Neural cell (in vitro differentiated cells): ENCODE data around the gene TRMT1. TPM values are rescaled to one million over a fixed set of nuclear protein-coding genes. Genes with fewer than 3 reads are reported as not detected.

Experiments used
- H2AFZ ChIP-seq: fragments of 200-600, 300-800 bp; sonication (generic), shearing (Covaris generic); 2 replicates; pipeline ENCODE4 v1.6.0; 2014; ENCODE audit warnings: low read depth, mild to moderate bottlenecking, antibody characterized with exemption, low read length, moderate library complexity
- H3F3A ChIP-seq: fragments of 200-600 bp; shearing (Covaris generic); 2 replicates; pipeline ENCODE4 v1.6.1; 2016; ENCODE audit warnings: mild to moderate bottlenecking, moderate library complexity, mixed read lengths, antibody characterized with exemption, low read length; ENCODE audit not compliant: insufficient read depth, poor library complexity, severe bottlenecking
- H3K27ac ChIP-seq: fragments of 200-600, 300-800 bp; sonication (generic), shearing (Covaris generic); 2 replicates; pipeline ENCODE4 v1.5.1; 2014; ENCODE audit warnings: mild to moderate bottlenecking, low read length, moderate library complexity
- H3K27me3 ChIP-seq: fragments of 300-800, 200-600 bp; sonication (generic), shearing (Covaris generic); 2 replicates; pipeline ENCODE4 v1.6.0; 2014; ENCODE audit warnings: mild to moderate bottlenecking, low read depth, low read length, moderate library complexity; ENCODE audit not compliant: insufficient read depth
- H3K36me3 ChIP-seq: fragments of 300-800, 200-600 bp; sonication (generic), shearing (Covaris generic); 2 replicates; pipeline ENCODE4 v1.5.1; 2014; ENCODE audit warnings: mild to moderate bottlenecking, antibody characterized with exemption, low read length, moderate library complexity; ENCODE audit not compliant: insufficient read depth
- H3K4me2 ChIP-seq: fragments of 300-800, 200-600 bp; sonication (generic), shearing (Covaris generic); 2 replicates; pipeline ENCODE4 v1.6.0; 2014; ENCODE audit warnings: mild to moderate bottlenecking, low read length
- H3K4me3 ChIP-seq: fragments of 300-800, 200-600 bp; sonication (generic), shearing (Covaris generic); 2 replicates; pipeline ENCODE4 v1.5.1; 2014; ENCODE audit warnings: mild to moderate bottlenecking, low read length, moderate library complexity
- H3K79me2 ChIP-seq: fragments of 200-600 bp; shearing (Covaris generic); replicated peaks from 2 replicates; pipeline ENCODE4 v1.6.0; 2014; ENCODE audit warnings: mild to moderate bottlenecking, low read length, moderate library complexity; ENCODE audit not compliant: insufficient read depth
- H3K9ac ChIP-seq: fragments of 300-800, 200-600 bp; sonication (generic), shearing (Covaris generic); 2 replicates; pipeline ENCODE4 v1.6.1; 2016; ENCODE audit warnings: mild to moderate bottlenecking, low read length, mixed read lengths
- H3K9me2 ChIP-seq: fragments of 200-600 bp; shearing (Covaris generic); 2 replicates; pipeline ENCODE4 v1.6.1; 2016; ENCODE audit warnings: mild to moderate bottlenecking, low read length, mixed read lengths; ENCODE audit not compliant: insufficient read depth
- H3K9me3 ChIP-seq: fragments of 200-600, 300-800 bp; sonication (generic), shearing (Covaris generic); 2 replicates; pipeline ENCODE4 v1.6.1; 2016; ENCODE audit warnings: mild to moderate bottlenecking, mixed run types, low read length, moderate library complexity, mixed read lengths
- H4K20me1 ChIP-seq: fragments of 200-600 bp; shearing (Covaris generic); 2 replicates; pipeline ENCODE4 v1.6.1; 2016; ENCODE audit warnings: mild to moderate bottlenecking, mixed run types; ENCODE audit not compliant: insufficient read depth
- EP300 ChIP-seq: fragments of 450-650 bp; conservative IDR thresholded peaks from 2 replicates; pipeline ENCODE4 v1.6.1; 2014; ENCODE audit warnings: antibody characterized with exemption, mild to moderate bottlenecking, moderate library complexity; ENCODE audit not compliant: poor library complexity, severe bottlenecking
- EZH2 ChIP-seq: fragments of 200-600, 300-800 bp; shearing (Covaris generic), sonication (generic); IDR thresholded peaks from 2 replicates; pipeline ENCODE4 v1.6.1; 2014; ENCODE audit warnings: antibody characterized with exemption, low read length, borderline replicate concordance, mild to moderate bottlenecking; ENCODE audit not compliant: insufficient read depth, poor library complexity, severe bottlenecking
- MXI1 ChIP-seq: fragments of 450-650 bp; conservative IDR thresholded peaks from 2 replicates; pipeline ENCODE4 v1.6.1; 2014; ENCODE audit warnings: antibody characterized with exemption, mild to moderate bottlenecking; ENCODE audit not compliant: poor library complexity, severe bottlenecking
- POLR2AphosphoS5 ChIP-seq: IDR thresholded peaks from 2 replicates; pipeline ENCODE4 v1.6.1; 2012
- RAD21 ChIP-seq: fragments of 450-650 bp; conservative IDR thresholded peaks from 2 replicates; pipeline ENCODE4 v1.6.1; 2014; ENCODE audit warnings: antibody characterized with exemption, mild to moderate bottlenecking, moderate library complexity
- SMC3 ChIP-seq: fragments of 450-650 bp; conservative IDR thresholded peaks from 2 replicates; pipeline ENCODE4 v1.6.1; 2014; ENCODE audit warnings: antibody characterized with exemption, mild to moderate bottlenecking, moderate library complexity; ENCODE audit not compliant: poor library complexity
- TAF1 ChIP-seq: IDR thresholded peaks from 2 replicates; pipeline ENCODE4 v1.6.1; 2012; ENCODE audit warnings: low read depth
- polyA plus RNA-seq: library from polyadenylated mRNA; depleted of rRNA; stranded (reverse); fragments of >200 nt; gene quantifications from 2 replicates; pipeline ENCODE4 v1.2.3, GENCODE V29; 2014
- TF ChIP-seq, protein P1 (sequence below): fragments of 450-650 bp; IDR thresholded peaks from 2 replicates; pipeline ENCODE4 v1.5.1; 2014; ENCODE audit warnings: antibody characterized with exemption, mild to moderate bottlenecking, moderate library complexity; ENCODE audit not compliant: poor library complexity, severe bottlenecking
- TF ChIP-seq, protein P2 (sequence below): IDR thresholded peaks from 2 replicates; pipeline ENCODE4 v1.6.1; 2012; ENCODE audit warnings: borderline replicate concordance

TRMT1 gene
- polyA plus RNA-seq, 1 donor from 2014 or later, result 94.4 TPM

DNA sequence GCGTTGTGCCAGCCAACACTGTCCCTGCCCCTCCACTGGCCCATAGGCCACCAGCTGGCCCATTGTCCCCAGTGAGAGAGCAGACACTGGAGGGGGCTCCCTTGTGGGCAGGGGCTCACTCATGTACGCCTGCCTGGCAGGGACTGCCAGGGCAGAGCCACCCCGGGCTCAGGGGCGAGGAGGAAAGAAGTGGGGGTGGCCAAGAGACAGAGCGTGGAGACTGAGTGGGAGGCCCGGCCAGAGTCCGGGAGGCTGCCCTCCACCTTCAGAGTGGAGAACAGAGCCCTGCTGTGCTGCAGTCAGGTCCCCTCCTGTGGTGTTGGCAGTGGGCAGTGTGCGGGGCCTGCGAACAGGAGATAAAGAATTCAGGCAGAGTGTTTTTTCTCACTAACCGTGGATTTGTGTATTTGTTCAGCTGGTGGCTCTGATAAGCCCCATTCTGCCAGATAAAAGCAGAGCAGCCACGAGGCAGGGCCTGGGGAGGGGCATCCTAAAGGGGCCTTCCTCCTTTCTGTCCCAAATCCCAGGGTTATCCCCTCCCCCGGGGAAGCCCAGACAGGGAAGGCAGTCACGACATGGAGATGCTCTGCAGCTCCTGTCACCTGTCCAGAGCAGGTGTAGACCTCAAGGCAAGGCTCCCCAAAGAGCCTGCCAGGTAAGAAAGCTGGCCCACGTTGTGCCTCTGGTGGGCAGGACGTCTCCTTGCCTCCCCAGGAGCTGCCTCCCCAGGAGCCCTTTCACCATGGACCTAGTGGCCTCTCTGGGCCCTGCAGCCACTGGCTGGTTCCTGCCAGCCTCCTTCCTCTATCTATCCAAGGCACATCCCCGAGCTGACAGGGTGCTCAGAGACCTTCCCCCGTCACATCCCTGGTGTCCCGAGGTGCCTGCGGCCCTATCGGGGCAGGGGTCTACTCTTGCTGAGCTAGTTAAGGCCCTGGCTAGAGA, 46.9 kb downstream of the TRMT1 start:
- Histone ChIP-seq H3K79me2 (no peaks in the 10 kb centered on the region), H3K9me2 (no peaks in the 10 kb centered on the region), H3K9me3 (no peaks in the 10 kb centered on the region), H3K4me2 (no peak overlapping the region), H3F3A (no peaks in the 10 kb centered on the region), H2AFZ (no peak overlapping the region), H3K4me3 (no peak overlapping the region), H4K20me1 (no peaks in the 10 kb centered on the region), H3K27ac (no peak overlapping the region), H3K9ac (no peak overlapping the region), H3K27me3 (peaks cover 3% of the 10 kb centered on the region), H3K36me3 (no peaks in the 10 kb centered on the region)
- TF ChIP-seq POLR2AphosphoS5 (no peak), TAF1 (no peak), MXI1 (no peak), SMC3 (no peak), EZH2 (no peak), EP300 (no peak), RAD21 (no peak)
- TF ChIP-seq, protein P1, sequence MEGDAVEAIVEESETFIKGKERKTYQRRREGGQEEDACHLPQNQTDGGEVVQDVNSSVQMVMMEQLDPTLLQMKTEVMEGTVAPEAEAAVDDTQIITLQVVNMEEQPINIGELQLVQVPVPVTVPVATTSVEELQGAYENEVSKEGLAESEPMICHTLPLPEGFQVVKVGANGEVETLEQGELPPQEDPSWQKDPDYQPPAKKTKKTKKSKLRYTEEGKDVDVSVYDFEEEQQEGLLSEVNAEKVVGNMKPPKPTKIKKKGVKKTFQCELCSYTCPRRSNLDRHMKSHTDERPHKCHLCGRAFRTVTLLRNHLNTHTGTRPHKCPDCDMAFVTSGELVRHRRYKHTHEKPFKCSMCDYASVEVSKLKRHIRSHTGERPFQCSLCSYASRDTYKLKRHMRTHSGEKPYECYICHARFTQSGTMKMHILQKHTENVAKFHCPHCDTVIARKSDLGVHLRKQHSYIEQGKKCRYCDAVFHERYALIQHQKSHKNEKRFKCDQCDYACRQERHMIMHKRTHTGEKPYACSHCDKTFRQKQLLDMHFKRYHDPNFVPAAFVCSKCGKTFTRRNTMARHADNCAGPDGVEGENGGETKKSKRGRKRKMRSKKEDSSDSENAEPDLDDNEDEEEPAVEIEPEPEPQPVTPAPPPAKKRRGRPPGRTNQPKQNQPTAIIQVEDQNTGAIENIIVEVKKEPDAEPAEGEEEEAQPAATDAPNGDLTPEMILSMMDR, result no peak
- TF ChIP-seq, protein P2, sequence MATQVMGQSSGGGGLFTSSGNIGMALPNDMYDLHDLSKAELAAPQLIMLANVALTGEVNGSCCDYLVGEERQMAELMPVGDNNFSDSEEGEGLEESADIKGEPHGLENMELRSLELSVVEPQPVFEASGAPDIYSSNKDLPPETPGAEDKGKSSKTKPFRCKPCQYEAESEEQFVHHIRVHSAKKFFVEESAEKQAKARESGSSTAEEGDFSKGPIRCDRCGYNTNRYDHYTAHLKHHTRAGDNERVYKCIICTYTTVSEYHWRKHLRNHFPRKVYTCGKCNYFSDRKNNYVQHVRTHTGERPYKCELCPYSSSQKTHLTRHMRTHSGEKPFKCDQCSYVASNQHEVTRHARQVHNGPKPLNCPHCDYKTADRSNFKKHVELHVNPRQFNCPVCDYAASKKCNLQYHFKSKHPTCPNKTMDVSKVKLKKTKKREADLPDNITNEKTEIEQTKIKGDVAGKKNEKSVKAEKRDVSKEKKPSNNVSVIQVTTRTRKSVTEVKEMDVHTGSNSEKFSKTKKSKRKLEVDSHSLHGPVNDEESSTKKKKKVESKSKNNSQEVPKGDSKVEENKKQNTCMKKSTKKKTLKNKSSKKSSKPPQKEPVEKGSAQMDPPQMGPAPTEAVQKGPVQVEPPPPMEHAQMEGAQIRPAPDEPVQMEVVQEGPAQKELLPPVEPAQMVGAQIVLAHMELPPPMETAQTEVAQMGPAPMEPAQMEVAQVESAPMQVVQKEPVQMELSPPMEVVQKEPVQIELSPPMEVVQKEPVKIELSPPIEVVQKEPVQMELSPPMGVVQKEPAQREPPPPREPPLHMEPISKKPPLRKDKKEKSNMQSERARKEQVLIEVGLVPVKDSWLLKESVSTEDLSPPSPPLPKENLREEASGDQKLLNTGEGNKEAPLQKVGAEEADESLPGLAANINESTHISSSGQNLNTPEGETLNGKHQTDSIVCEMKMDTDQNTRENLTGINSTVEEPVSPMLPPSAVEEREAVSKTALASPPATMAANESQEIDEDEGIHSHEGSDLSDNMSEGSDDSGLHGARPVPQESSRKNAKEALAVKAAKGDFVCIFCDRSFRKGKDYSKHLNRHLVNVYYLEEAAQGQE, result no peak

DNA sequence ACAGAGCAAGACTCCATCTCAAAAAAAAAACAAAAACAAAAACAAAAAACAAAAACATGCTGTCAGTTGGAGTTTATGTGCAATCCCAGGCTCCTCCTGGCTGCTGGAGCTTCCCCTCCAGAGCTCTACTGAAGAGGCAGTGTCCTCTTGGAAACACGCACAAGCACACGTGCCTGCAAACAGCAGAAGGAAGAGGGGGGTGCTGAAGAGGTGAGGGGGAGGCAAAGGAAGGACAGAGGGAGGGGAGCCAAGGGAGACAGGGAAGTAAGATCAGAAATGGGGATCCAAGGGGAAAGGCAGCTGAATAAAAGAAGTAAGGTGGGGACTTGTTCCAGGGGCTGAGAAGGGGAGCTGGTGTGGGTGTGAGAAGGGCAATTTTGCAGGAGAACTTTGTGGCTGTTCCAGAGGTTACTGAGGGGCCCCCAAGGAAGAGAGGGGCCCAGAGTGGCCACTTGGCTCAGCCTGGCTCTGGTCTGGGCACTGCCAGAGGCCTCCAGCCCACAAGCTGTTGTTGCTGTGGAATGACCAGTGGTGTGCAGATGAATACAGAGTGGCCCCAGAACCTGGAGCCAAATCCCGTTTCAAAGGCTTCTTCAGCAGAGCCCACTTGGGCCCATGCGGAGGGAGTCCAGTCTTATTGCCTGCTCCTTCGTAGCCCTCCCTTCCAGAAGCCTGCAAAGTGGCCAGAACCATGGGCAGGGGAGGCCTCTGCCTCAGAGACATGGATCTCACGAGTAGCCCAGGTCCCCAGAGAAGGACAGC, 48.3 kb downstream of the TRMT1 start:
- no peaks in the 10 kb centered on the region for H3K79me2 ChIP-seq
- no peak overlapping the region for H3K27ac ChIP-seq
- H3K4me2 ChIP-seq, result no peak overlapping the region
- H3F3A ChIP-seq, result no peaks in the 10 kb centered on the region
- H3K4me3 ChIP-seq, result no peak overlapping the region
- peaks cover 10% of the 10 kb centered on the region for H3K27me3 ChIP-seq
- no peaks in the 10 kb centered on the region for H3K9me3 ChIP-seq
- H3K9ac ChIP-seq, result no peak overlapping the region
- no peaks in the 10 kb centered on the region for H3K36me3 ChIP-seq
- TF ChIP-seq EZH2 (no peak), SMC3 (no peak), RAD21 (no peak), POLR2AphosphoS5 (no peak), TAF1 (no peak), EP300 (no peak), MXI1 (no peak)
- TF ChIP-seq, protein P2, result no peak
- TF ChIP-seq, protein P1, result no peak
- no peaks in the 10 kb centered on the region for H4K20me1 ChIP-seq
- H2AFZ ChIP-seq, result no peak overlapping the region
- no peaks in the 10 kb centered on the region for H3K9me2 ChIP-seq
